Stimulated activated CD4-positive, alpha-beta T cell treated with anti-CD3 and anti-CD28 coated beads, Interleukin-1b, Interleukin-23, amount 100 ng/mL, for 48 hours (primary cell): ENCODE data around the gene ITGB2.

Experiments used
- DNase-seq: peaks from one replicate; pipeline ENCODE4 v3.0.0-alpha.2; 2020

Gene ITGB2

GRCh38 chr21:44920694-44921604, at the start of gene ITGB2:
ITGB2 (minus strand) TSS chr21:44920899; CDS start chr21:44910782, 10,117 bp downstream.
- peak; percentile 77 for DNase-seq

- DNase-seq, result no peak
These were observed 49.4 kb upstream of the ITGB2 start for GRCh38 chr21:44969931-44970755.

GRCh38 chr21:44969066-44969670, 48.5 kb upstream of the ITGB2 start:
- DNase-seq, result no peak

- no peak for DNase-seq
These were observed 46.7 kb upstream of the ITGB2 start for GRCh38 chr21:44967082-44968047.

DNA sequence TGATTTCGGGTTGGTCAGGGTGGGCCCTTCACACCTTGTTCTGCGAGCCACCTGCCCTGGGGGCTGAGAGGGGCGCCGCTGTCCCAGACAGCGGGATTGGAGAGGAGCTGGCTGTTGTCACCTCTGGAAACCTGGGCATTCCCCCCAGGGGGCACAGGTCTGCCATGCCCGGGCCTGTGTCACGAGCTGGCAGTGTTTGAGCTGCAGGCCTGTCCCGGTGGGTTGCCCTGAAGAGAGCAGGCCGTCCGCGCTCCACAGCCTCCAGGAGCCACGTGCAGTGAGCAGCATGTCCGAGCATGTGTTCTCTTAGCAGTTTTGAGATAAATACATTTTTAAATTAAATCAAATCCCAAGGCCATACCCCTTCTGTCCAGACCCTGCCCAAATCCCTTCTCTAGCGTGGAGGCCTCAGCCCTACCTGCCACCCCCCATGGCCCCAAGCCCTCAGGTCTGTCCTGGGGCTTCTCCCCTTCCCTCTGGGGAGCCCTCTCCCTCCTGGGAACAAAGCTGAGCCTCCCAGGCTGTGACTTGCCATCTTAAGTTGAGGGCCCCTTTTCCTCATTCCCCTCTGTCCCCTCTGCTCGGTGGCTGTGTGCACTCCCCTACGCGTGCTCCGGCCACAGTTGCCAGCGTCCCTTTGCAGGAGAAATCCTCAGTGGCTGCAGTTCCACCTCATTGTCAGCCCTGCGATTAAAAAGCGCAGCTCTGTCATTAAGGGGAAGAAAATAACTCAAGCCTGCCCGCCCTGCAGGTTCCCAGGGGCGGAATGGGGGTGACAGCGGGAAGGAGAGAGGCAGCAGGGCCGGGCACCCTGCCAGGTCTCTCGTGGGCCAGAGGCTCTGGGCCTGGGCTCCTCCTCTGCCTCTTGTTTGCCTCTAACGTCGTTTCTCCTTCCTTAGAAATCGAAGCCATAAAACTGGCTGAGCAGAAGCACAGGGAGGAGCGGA, 45.7 kb upstream of the ITGB2 start:
- DNase-seq, result no peak

GRCh38 chr21:44965251-44966022, 44.7 kb upstream of the ITGB2 start:
- DNase-seq, result peak; percentile 19

GRCh38 chr21:44964381-44964780, 43.7 kb upstream of the ITGB2 start:
- DNase-seq, result no peak

- no peak for DNase-seq
These were observed 41.8 kb upstream of the ITGB2 start for GRCh38 chr21:44962403-44962966.

DNA sequence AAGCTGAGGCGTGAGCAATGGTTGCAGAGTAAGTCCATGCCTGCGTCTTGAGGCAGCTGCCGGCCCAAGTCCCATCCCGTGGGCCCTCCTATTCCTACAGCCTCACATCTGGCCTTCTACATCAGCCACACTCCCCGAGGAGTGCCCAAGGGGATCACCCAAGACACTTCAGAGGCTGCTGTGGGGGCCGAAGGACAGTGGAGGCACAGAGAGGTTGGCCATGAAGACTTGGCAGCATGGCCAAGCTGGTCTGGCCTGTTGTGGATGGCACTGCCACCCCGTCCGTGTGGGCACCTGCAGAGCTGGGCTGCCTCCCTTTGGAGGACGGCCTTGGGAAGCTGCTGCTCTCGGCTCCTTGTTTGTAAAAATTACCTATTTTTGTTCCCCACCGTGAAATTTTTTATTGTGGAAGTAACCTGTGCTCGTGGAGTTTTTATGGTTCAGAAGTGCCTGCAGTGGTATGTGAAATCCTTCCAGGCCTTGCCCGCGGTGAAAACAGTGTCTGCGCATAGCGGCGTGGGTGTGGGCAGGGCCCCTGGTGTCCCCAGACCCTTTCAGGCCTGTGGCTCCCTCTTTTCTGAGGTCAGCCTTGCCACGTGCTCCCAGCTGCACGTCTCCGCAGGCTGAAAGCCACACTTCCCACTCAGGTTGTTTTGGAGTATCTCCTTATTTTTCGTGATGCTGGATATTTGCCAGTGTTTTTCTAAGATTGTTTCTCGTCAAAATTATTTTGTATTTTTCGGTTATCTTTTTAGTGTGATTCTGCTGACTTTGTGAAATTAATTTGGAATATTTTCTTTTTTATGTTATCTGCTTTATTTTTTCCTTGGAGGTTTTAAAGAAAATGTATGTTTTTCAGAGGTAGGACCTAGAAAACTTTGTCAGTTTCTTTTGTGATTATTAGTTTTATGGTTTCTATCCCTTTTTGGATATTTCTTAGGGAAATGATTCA, 39.7 kb upstream of the ITGB2 start:
- DNase-seq, result no peak

GRCh38 chr21:44959376-44960091, 38.8 kb upstream of the ITGB2 start:
- no peak for DNase-seq

GRCh38 chr21:44958471-44959191, 37.9 kb upstream of the ITGB2 start:
- DNase-seq, result no peak

GRCh38 chr21:44957901-44958451, 37.3 kb upstream of the ITGB2 start:
- no peak for DNase-seq

DNA sequence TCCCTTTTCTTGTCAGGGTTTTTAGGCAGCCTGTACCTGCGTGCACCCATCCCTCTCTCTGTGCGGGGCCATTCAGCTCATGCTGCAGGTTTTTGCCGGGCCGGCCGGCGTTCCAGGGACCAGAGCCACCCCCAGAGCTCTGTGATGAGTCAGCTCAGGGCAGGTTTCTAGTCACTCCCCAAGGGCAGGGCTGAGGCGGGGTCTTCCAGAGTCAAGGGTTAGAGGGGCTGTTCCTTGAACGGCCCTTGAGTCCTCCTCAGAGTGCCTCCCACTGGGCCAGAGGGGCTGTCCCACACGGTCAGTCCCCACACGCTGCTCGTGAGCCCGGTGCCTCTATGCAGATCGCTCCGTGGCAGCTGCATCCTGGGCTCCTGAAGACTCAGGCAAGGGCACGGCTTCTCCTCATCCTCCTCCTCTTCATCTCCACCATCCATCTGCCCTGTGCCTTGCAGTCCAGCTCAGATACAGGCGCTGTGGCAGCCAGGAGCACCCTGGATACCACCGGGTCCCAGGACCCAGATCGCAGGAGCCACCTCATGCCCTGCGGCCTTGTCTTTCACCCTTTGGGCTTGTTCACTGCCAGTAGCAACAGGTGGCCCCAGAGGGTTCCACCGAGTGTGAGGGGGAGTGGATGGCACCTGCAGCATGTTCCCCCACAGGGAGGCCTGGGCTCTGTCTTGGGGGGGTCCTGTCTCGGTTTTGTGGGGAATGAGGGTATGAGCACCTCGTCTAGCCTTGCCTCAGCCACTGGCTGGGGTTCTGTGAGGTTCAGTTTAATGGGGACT, 36.5 kb upstream of the ITGB2 start:
- DNase-seq, result no peak

- DNase-seq, result no peak
These were observed 35.8 kb upstream of the ITGB2 start for GRCh38 chr21:44956356-44957046.

DNA sequence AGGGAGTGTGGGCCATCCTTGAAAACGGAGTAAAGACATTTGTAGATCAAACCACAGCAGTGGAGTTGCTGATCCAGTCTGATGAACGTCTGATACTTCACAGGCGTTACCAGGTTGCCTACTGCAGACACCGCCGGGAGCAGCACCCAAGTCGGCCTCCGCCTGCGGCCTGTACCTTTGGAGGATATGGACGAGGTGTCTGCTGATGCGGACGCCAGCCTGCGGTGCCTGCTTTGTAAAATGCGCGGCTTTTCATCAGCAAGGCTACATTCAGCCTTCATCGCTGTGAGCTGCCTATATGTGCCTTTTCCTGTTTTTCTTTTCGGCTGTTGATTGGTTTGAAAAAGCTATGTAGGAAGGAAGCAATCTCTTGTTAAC, 35.1 kb upstream of the ITGB2 start:
- no peak for DNase-seq
